ENCODE measurements around the gene NLRP4.
"Not testable (repeated sequence)": the region's sequence is repeated elsewhere in the genome, so short reads cannot be mapped to it uniquely, and the experiment has no call there.

Gene NLRP4

DNA sequence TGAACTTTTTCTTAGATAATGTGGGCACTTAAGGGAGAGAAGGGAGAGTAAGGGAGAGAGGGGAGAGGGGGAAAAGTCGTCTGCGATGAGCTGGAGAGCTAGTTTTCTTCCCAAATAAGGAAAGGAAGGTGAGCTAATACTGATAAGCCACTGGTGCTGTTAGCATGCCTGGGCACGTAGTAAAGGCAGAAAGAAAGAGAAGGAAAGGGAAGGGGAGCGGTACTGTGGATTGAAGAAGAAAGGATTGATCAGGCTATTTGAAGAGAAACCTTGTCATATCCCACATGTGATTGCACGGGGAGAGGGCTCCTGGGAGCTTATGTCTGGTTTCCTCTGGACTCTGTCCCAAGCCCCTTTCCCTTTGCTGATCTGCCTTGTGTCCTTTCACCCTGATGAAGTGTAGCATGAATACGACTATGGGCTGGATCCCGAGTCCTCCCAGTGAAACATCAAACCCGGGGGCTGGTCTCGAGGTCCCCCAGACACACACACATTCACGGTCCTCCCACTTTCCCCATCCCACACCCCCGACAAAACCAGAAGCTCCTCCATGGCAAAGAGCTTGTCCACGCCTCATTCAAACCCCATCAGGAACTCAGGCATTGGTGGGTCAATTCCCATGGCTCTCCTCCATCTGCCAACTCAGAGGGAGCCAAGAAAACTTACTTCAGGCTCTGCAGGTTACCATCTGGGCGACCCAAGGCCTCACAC lies 65.2 kb downstream of the NLRP4 start:
- DNase-seq = no peak

DNA sequence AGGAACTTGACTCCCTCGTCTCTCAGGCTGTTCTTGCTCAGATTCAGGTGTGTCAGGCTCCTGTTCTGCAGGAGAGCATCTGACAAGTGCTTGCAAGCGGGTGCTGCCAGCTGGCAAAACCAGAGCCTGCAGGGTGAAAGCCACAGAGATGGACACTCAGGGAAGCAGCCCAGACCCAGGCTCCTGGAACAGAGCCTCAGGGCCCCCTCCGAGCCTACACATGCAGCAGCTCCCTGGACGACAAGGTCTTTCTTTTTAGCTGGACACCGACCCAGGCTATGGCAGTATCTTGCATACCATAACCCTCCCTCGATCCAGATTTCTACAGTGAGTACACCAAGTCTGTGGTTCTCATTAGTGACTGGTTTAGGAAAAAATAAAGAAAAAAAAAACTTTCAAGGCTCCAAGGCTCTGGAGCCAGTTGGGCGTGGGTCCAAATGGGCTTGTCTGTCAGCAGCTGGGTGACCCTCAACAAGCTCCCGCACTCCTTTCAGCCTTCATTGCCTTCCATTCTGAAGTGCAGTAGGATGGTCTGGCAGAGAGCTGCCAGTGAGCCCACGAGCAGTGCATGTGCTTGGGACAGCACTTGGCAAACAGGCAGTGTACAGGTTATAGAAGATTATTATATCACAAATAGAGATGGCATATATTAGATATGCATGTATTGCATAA lies 65.9 kb downstream of the NLRP4 start:
- DNase-seq = no peak

DNA sequence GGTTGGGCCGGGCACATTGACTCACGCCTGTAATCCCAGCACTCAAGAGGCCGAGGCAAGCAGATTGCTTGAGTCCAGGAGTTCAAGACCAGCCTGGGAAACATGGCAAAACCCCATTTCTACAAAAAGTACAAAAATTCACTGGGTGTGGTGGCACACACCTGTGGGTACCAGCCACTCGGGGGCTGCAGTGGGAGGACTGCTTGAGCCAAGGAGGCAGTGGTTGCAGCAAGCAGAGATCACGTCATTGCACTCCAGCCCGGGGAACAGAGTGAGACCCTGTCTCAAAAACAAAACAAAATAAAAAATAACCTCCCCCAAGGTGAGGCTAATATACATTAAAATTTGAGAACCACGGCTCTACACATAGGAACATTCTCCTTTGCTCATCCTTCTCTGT lies 70.9 kb downstream of the NLRP4 start:
- DNase-seq = no peak

DNA sequence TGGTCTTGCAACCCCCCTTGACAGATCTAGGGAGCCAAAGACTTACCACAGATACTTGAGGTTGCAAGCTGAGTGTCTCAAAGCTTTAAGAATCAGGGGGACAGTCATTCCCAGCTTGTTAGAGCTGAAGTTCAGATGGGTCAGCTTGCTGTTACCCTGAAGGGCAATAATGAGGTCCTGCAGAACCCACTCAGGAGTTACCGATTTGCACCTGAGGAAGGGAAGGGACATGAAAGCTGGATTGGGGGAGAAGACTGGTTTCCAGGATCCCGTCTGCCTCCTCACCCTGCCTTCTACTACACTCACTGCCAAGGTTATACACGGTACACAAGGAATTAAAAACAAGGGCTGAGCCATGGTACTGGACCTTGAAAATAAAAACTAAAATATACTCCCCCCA lies 71.4 kb downstream of the NLRP4 start:
- no peak for DNase-seq

DNA sequence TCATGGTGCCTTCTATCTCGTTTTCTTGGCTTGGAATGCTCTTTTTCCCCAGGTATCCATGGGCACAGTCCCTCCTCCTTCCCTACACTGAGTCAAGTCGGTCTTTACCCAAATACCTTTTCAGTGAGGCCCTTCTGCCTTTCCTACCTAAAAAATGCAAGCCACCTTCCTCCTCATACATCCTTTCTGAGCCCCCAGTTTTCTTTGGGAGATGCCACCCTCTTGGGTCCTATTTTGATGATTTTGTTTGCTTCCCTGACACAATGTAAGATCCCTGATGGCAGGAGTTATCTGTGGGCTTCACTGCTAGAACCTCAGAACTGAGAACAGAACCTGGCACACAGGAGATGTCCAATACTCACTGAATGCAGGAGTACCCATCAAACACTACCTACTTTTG lies 73.5 kb downstream of the NLRP4 start:
- DNase-seq = no peak

DNA sequence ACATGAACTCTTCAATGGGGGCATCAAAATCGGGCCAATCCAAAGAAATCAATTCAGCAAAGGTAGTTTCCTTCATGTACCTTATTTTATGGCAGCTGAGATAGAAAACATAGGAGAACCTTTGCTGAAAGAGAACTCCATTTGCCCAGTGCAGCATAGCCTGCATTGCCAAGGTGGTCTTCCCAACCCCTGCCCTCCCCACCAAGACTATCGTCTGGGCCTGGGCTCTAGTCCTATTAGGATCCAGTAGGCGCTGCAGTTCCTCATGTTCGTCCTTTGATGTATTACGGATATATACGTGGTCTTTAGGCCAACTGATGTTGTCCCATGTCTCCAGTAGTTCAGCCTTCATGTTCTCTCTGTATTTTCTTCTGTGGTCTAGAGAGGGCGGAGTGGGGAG lies 76.6 kb downstream of the NLRP4 start:
- DNase-seq = no peak

DNA sequence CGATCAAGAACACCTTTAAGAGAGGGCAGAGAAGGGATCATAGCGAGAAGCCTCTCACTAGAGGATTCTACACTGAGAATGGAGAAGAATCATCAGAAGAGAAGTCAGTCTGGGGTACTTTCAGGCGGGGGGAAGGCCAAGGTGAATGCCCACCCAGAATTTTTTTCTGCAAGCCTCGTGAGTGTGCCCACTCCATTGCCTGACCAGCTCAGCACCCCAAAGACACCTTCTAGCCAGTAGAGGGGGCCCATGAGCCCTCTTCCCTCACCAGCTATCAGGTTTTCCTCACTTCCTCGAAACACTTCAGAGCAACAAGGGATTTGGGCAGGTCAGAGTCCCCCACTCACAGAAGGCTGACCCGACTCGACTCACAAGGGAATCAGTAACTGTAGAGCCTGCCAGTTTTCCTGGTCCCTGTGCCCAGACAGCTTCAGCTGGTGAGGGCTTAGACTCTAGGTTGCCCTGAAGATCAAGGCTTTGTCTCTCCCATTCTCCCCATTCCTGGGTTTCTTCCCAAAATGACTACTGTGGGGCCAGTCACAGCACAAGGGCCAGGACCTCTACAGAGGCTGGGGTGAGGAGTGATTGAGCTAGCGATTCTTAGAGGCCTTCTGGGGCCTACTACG lies 77.4 kb downstream of the NLRP4 start:
- no peak for DNase-seq

DNA sequence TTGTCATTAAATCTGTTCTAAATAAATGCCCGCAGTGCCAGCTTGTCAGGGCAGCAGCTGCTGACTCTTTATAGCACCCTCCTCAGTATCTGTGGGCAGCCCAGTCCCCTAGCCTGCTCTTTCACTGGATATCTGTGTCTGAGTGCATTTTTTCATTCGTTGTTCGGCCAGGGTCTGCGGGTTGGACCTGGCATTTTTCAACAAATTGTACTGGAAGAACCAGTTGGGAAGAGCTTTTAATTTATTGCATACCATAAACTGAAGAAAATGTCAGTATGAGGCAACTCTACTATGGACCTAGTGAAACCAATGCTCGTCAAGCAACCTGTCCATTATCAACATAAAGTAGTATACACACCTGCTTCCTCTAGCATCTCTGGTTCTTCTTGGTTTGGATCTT lies 87.2 kb downstream of the NLRP4 start:
- no peak for DNase-seq

DNA sequence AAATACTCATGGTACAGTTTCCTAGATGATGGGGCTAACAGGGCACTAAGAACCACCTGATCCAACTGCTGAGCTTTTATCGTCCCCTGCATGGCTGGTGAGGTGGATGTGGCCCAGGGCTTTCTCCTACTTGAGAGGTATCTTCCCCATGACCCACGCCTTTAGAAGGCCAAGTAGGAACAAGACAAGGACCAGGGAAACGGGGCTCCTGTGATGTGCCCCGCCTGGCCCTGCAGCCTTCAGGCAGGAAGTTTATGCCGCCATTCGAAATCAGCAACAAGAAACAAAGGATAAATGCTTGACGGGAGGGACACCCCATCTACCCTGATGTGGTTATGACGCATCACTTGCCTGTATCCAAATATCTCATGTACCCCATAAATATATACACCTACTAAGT lies 91.7 kb downstream of the NLRP4 start:
- DNase-seq = no peak

DNA sequence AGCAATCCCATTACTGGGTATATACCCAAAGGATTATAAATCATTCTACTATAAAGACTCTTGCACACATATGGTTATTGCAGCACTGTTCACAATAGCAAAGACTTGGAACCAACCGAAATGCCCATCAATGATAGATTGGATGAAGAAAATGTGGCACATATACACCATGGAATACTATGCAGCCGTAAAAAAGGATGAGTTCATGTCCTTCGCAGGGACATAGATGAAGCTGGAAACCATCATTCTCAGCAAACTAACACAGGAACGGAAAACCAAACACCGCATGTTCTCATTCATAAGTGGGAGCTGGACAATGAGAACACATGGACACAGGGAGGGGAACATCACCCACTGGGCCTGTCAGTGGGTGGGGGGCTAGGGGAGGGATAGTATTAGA lies 92.9 kb downstream of the NLRP4 start:
- DNase-seq = not testable (repeated sequence)

DNA sequence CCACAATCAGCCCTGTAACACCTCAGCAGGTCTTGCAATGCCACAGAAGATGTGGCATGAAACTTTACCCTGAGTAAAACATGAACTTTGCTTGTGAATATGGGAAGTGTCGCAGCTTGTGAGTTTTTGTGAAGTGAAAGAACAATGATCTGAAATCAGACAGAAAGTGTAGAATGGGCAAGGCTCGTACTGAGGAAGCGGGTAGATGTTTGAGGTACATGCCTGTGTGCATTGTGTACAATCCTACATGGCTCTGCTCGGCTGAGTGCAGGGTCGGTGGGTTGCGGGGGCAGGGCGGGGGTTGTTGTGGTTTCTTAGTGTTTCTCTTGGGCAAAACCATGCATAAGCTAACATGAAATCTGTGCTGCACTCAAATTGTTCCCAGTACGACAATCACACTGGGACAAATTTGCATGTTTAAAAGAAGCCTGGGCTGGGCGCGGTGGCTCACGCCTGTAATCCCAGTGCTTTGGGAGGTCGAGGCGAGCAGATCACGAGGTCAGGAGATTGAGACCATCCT lies 94.7 kb downstream of the NLRP4 start:
- DNase-seq = no peak
